ENCODE data around the gene RSL24D1.

DNA sequence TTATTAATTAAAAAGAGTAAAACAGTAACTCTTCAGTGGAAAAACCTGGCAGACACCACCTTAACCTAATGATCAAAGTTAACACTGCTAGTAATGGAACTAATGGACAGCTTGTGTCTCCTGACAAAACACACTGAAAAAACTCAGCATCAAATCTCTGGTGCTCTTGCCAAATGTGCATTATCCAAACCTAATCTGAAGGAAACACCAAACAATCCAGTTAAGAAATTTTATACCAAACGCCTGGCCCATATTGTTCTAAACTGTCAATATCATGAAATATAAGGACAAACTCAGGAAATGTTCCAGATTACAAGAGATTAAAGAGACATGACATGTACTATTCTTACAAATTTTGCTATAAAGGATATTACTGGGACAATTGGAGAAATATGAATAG lies 10.4 kb downstream of the RSL24D1 start:
- TF ChIP-seq, protein P1, sequence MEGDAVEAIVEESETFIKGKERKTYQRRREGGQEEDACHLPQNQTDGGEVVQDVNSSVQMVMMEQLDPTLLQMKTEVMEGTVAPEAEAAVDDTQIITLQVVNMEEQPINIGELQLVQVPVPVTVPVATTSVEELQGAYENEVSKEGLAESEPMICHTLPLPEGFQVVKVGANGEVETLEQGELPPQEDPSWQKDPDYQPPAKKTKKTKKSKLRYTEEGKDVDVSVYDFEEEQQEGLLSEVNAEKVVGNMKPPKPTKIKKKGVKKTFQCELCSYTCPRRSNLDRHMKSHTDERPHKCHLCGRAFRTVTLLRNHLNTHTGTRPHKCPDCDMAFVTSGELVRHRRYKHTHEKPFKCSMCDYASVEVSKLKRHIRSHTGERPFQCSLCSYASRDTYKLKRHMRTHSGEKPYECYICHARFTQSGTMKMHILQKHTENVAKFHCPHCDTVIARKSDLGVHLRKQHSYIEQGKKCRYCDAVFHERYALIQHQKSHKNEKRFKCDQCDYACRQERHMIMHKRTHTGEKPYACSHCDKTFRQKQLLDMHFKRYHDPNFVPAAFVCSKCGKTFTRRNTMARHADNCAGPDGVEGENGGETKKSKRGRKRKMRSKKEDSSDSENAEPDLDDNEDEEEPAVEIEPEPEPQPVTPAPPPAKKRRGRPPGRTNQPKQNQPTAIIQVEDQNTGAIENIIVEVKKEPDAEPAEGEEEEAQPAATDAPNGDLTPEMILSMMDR (CRISPR knock-in tag; IDR thresholded peaks at IDR 0.05) = no peak
- TF ChIP-seq ZFP41 (CRISPR knock-in tag; IDR thresholded peaks at IDR 0.05; ENCODE audit: borderline replicate concordance) (no peak), SRSF9 (IDR thresholded peaks at IDR 0.05; ENCODE audit: borderline replicate concordance, insufficient read depth, low read depth, low read length, poor library complexity, severe bottlenecking) (no peak), MAFK (conservative IDR thresholded peaks at IDR 0.05 in 1 of 2, IDR thresholded peaks at IDR 0.05 in 1 of 2; ENCODE audit: low read length in 2 of 2) (no peak)
- TF ChIP-seq, protein P2, sequence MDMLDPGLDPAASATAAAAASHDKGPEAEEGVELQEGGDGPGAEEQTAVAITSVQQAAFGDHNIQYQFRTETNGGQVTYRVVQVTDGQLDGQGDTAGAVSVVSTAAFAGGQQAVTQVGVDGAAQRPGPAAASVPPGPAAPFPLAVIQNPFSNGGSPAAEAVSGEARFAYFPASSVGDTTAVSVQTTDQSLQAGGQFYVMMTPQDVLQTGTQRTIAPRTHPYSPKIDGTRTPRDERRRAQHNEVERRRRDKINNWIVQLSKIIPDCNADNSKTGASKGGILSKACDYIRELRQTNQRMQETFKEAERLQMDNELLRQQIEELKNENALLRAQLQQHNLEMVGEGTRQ (IDR thresholded peaks at IDR 0.05; ENCODE audit: low read depth, low read length) = no peak
- TF ChIP-seq, protein P2 (CRISPR knock-in tag; IDR thresholded peaks at IDR 0.05; ENCODE audit: borderline replicate concordance) = no peak

Data from HepG2 (cell line).